K562 (cell line): ENCODE results near the gene RAB26. TPM values are rescaled to one million over a fixed set of nuclear protein-coding genes. Genes with fewer than 3 reads are reported as not detected.

ENCODE experiments used
- ARID1B ChIP-seq: fragments of 450-650 bp; IDR thresholded peaks from 2 replicates; pipeline ENCODE4 v1.6.1; 2016; ENCODE audit warnings: antibody characterized with exemption, mild to moderate bottlenecking, inconsistent platforms
- CEBPZ ChIP-seq: fragments of 150-350 bp; IDR thresholded peaks from 2 replicates; pipeline ENCODE4 v1.6.1; 2014; ENCODE audit warnings: low read depth, mild to moderate bottlenecking, low read length, borderline replicate concordance
- CTCFL ChIP-seq: IDR thresholded peaks from 2 replicates; pipeline ENCODE4 v1.6.1; 2011; ENCODE audit warnings: borderline replicate concordance, low read depth, mild to moderate bottlenecking, moderate library complexity, low read length; ENCODE audit not compliant: insufficient read depth, poor library complexity, severe bottlenecking
- CUX1 ChIP-seq: fragments of 200-800 bp; sonication (Bioruptor generic); IDR thresholded peaks from 2 replicates; pipeline ENCODE4 v1.6.1; 2016; ENCODE audit warnings: missing genetic modification characterization, missing compliant biosample characterization
- DNMT1 ChIP-seq: fragments of 450-650 bp; IDR thresholded peaks from 2 replicates; pipeline ENCODE4 v1.6.1; 2016; ENCODE audit warnings: antibody characterized with exemption, mild to moderate bottlenecking
- FOXA1 ChIP-seq: fragments of 450-650 bp; IDR thresholded peaks from 2 replicates; pipeline ENCODE4 v1.6.1; 2016; ENCODE audit warnings: mild to moderate bottlenecking, borderline replicate concordance
- GATAD2B ChIP-seq: fragments of 450-650 bp; IDR thresholded peaks from 2 replicates; pipeline ENCODE4 v1.6.1; 2017; ENCODE audit warnings: mild to moderate bottlenecking, borderline replicate concordance
- NKRF ChIP-seq: fragments of 450-650 bp; IDR thresholded peaks from 2 replicates; pipeline ENCODE4 v1.6.1; 2016; ENCODE audit warnings: borderline replicate concordance
- RBM22 ChIP-seq: fragments of 200-400 bp; formaldehyde crosslinking; IDR thresholded peaks from 2 replicates; pipeline ENCODE4 v1.6.1; 2018; ENCODE audit warnings: low read length, low read depth; ENCODE audit not compliant: poor library complexity, severe bottlenecking
- TEAD4 ChIP-seq, 2 experiments: sonication (generic) in 1 of 2; formaldehyde crosslinking in 1 of 2; IDR thresholded peaks; 2 replicates each; pipeline versions ENCODE4 v1.6.1 to v1.8.0; 2012 to 2022; ENCODE audit warnings: borderline replicate concordance in 1 of 2, inconsistent platforms in 1 of 2, low read length in 1 of 2, mild to moderate bottlenecking in 1 of 2, missing genetic modification reagents in 1 of 2
- ZBTB8A ChIP-seq: fragments of 450-650 bp; IDR thresholded peaks from 2 replicates; pipeline ENCODE4 v1.6.1; 2018; ENCODE audit warnings: mild to moderate bottlenecking, moderate library complexity; ENCODE audit not compliant: partially characterized antibody
- ZNF347 ChIP-seq: fragments of 450-650 bp; formaldehyde crosslinking; IDR thresholded peaks from 2 replicates; pipeline ENCODE4 v1.4.0; 2020; ENCODE audit warnings: low read depth, mild to moderate bottlenecking, moderate library complexity
- polyA plus RNA-seq, 8 experiments: library from polyadenylated mRNA; depleted of rRNA in 4 of 8; stranded (reverse) in 5 of 8; unstranded in 3 of 8; fragments of >200 nt; fragmentation: Nextera tagmentation in 2 of 8; fragmentation: Illumina TruSeq in 1 of 8; extraction: Ambion mirVana in 2 of 8; extraction: Trizol in 1 of 8; gene quantifications; 2 replicates each; pipeline versions ENCODE4 v1.2.1 to v1.2.3, GENCODE V29; 2011 to 2014; ENCODE audit warnings: inconsistent platforms in 1 of 8, missing spikeins in 1 of 8
- total RNA-seq, 7 experiments: library from RNA; depleted of rRNA in 6 of 7; stranded (reverse); fragments of >200 nt in 6 of 7; fragmentation: Illumina TruSeq in 2 of 7; extraction: Trizol in 2 of 7; gene quantifications; 2 replicates each; pipeline versions ENCODE4 v1.2.1 to v1.2.3, GENCODE V29; 2011 to 2021; ENCODE audit warnings: low replicate concordance in 1 of 7

RAB26 gene
- total and polyA plus RNA-seq, 9 of the 15 experiments (the other 6 are each of a cell fraction or from before 2014, with no cell fraction given): 0.25 to 6.1 (median 2.1) TPM

GRCh38 chr16:2152695-2153506 is 4.5 kb downstream of the RAB26 start (continued):
- TF ChIP-seq RBM22 (peak; percentile 89), CUX1 (CRISPR knock-in tag) (no peak), NKRF (peak; percentile 65; the same call in 1 of the 2 replicates), FOXA1 (no peak), TEAD4 (IDR thresholded peaks at IDR 0.05; ENCODE audit: low read length) (no peak), TEAD4 (CRISPR knock-in tag; IDR thresholded peaks at IDR 0.05; ENCODE audit: borderline replicate concordance) (no peak), ARID1B (no peak), ZBTB8A (no peak), CTCFL (peak; percentile 70), CEBPZ (no peak), ZNF347 (CRISPR knock-in tag) (0 out of 2 replicates have a peak, but pooled peaks have one; percentile 28), DNMT1 (no peak), GATAD2B (no peak)
